Ovary (tissue), 9 donors: Measurements from ENCODE around the gene TTC22. TPM values are rescaled to one million over a fixed set of nuclear protein-coding genes. Genes with fewer than 3 reads are reported as not detected.

ENCODE experiments used
- DNase-seq, 5 donors: peaks; one replicate each; pipeline ENCODE4 v3.0.0-alpha.2; 2019 to 2020
- H3K27ac ChIP-seq, 2 donors: fragments of 200-600 bp; one replicate each; pipeline versions ENCODE4 v1.5.1 to v1.8.0; 2019 to 2022
- H3K27me3 ChIP-seq: fragments of 200-600 bp; one replicate; pipeline ENCODE4 v1.8.0; 2022
- H3K36me3 ChIP-seq: fragments of 200-600 bp; sonication (generic); one replicate; pipeline ENCODE4 v1.5.1; 2019
- H3K4me1 ChIP-seq: one replicate; pipeline ENCODE4 v1.8.1; 2013; ENCODE audit warnings: mild to moderate bottlenecking, moderate library complexity; ENCODE audit not compliant: insufficient read depth
- H3K4me3 ChIP-seq: fragments of 200-600 bp; sonication (generic); one replicate; pipeline ENCODE4 v1.5.1; 2017
- H3K9me3 ChIP-seq, 2 donors: fragments of 200-600 bp in 1 of 2; sonication (generic) in 1 of 2; one replicate each; pipeline versions ENCODE4 v1.5.1 to v1.8.1; 2013 to 2019; ENCODE audit warnings: mild to moderate bottlenecking in 1 of 2, moderate library complexity in 1 of 2
- CTCF ChIP-seq, 3 donors: fragments of 450-650 bp in 2 of 3; fragments of 200-600 bp in 1 of 3; IDR thresholded peaks; one replicate each; pipeline versions ENCODE4 v1.5.1 to v1.8.0; 2016 to 2022; ENCODE audit warnings: antibody characterized with exemption in 3 of 3, mild to moderate bottlenecking in 1 of 3
- EP300 ChIP-seq: sonication (generic); formaldehyde crosslinking; IDR thresholded peaks from one replicate; pipeline ENCODE4 v1.6.1; 2017; ENCODE audit warnings: antibody characterized with exemption
- POLR2A ChIP-seq: fragments of 450-650 bp; IDR thresholded peaks from one replicate; pipeline ENCODE4 v1.6.1; 2017; ENCODE audit warnings: antibody characterized with exemption, mild to moderate bottlenecking, moderate library complexity
- WGBS, 3 donors: extraction: QIAGEN DNeasy Blood & Tissue Kit in 1 of 3; methylation state at CpG; one replicate each; pipeline versions ENCODE4 v1.1.5 to v1.1.7; 2013 to 2017; 5-methylcytosine and 5-hydroxymethylcytosine counted together
- intact Hi-C, 4 donors: fragments of 100-400 bp; cut with DNase I; formaldehyde crosslinking; loops; one replicate each; pipeline versions ENCODE4 v1.11.0 to v1.15.1; 2022 to 2023
- polyA plus RNA-seq, 2 donors: library from polyadenylated mRNA; stranded (reverse); fragments of 200-250 nt in 1 of 2; fragments of 350-450 nt in 1 of 2; fragmentation: Illumina TruSeq in 1 of 2; extraction: RNeasy Lipid Tissue Mini Kit (QIAGEN cat#74804) in 1 of 2; gene quantifications; one replicate each; pipeline ENCODE4 v1.2.3, GENCODE V29; 2013 to 2014
- total RNA-seq, 7 donors: library from RNA; depleted of rRNA in 2 of 7; stranded (reverse); fragments of >200 nt in 2 of 7; fragmentation: NEBNext Ultra II Directional in 3 of 7; extraction: Animal tissue kit (Norgen Biotek cat#: 25700) in 3 of 7; gene quantifications; one replicate each; pipeline versions ENCODE4 v1.1.0 to v1.2.4, GENCODE V29; 2016 to 2023
- donor health status: DM: no; HTN: no; CAD: no; lungs with moderate emphysema.
- donor health status: DM: no; HTN: no; CAD: no.
- donor health status: Bipolar disorder and iron deficiency.
- donor health status: DM: yes; HTN: yes; CAD: no.
- donor health status: DM: no; HTN: no; CAD: no.
- donor health status: DM: yes; HTN: yes; CAD: no.

TTC22 gene
- total and polyA plus RNA-seq, 9 donors = 0.13 to 9.1 (median 0.83) TPM

- Histone ChIP-seq H3K9me3 (no peaks in the 10 kb centered on the region), H3K4me1 (no peaks in the 10 kb centered on the region), H3K36me3 (no peaks in the 10 kb centered on the region), H3K27me3 (no peaks in the 10 kb centered on the region), H3K4me3 (no peak overlapping the region), H3K27ac (no peak overlapping the region)
- DNase-seq = peak; percentile 48 to 80 (median 64)
- 27 to 32% (median 27%) methylated on average over 13 of the region's 13 CpGs for WGBS, 3 donors
- TF ChIP-seq CTCF (IDR thresholded peaks at IDR 0.05) = peak; percentile 39 to 84 (median 76)
- no peak for TF ChIP-seq POLR2A
- no peak for TF ChIP-seq EP300
- intact Hi-C loops = loop anchor here in 2 of 4 donors (5.0 to 10.0 kb wide), 3 partner anchors 306 to 948 kb away; no protein-coding TSS in a partner anchor
Measured at GRCh38 chr1:54810153-54810942, 9.2 kb upstream of the TTC22 start.

GRCh38 chr1:54809496-54810074 is 8.5 kb upstream of the TTC22 start:
- intact Hi-C loops = loop anchor here (5.0 to 10.0 kb wide), 8 partner anchors 305 to 1322 kb away; no protein-coding TSS in a partner anchor
- peak in 1 of 5 donors; percentile 10 for DNase-seq
- TF ChIP-seq POLR2A (no peak), EP300 (no peak), CTCF (IDR thresholded peaks at IDR 0.05) (no peak)

GRCh38 chr1:54808443-54809207 is 7.5 kb upstream of the TTC22 start:
- H3K4me3 ChIP-seq = no peak overlapping the region
- TF ChIP-seq EP300 = no peak
- TF ChIP-seq CTCF (IDR thresholded peaks at IDR 0.05) = no peak
- no peak for TF ChIP-seq POLR2A
- H3K27ac ChIP-seq = no peak overlapping the region
- no peaks in the 10 kb centered on the region for H3K4me1 ChIP-seq
- intact Hi-C loops = loop anchor here (5.0 to 10.0 kb wide), 6 partner anchors 314 to 1321 kb away; no protein-coding TSS in a partner anchor
- 74 to 79% (median 79%) methylated on average over 12 of the region's 12 CpGs for WGBS, 3 donors
- no peaks in the 10 kb centered on the region for H3K27me3 ChIP-seq
- no peak for DNase-seq
- H3K9me3 ChIP-seq = no peaks in the 10 kb centered on the region
- no peaks in the 10 kb centered on the region for H3K36me3 ChIP-seq

More at GRCh38 chr1:54809496-54810074, 8.5 kb upstream of the TTC22 start:
- H3K36me3 ChIP-seq = no peaks in the 10 kb centered on the region
- H3K27me3 ChIP-seq = no peaks in the 10 kb centered on the region
- 30 to 50% (median 35%) methylated on average over 3 of the region's 3 CpGs for WGBS, 3 donors
- H3K9me3 ChIP-seq = no peaks in the 10 kb centered on the region
- H3K27ac ChIP-seq = no peak overlapping the region
- no peaks in the 10 kb centered on the region for H3K4me1 ChIP-seq
- no peak overlapping the region for H3K4me3 ChIP-seq

GRCh38 chr1:54807756-54808155 is 6.6 kb upstream of the TTC22 start:
- Histone ChIP-seq H3K4me1 (no peaks in the 10 kb centered on the region), H3K27ac (no peak overlapping the region), H3K4me3 (no peak overlapping the region), H3K27me3 (no peaks in the 10 kb centered on the region), H3K36me3 (no peaks in the 10 kb centered on the region), H3K9me3 (no peaks in the 10 kb centered on the region)
- DNase-seq = peak in 1 of 5 donors; percentile 2
- 74 to 81% (median 76%) methylated on average over 7 of the region's 7 CpGs for WGBS, 3 donors
- intact Hi-C loops = loop anchor here (5.0 to 10.0 kb wide), 6 partner anchors 313 to 1320 kb away; no protein-coding TSS in a partner anchor
- TF ChIP-seq POLR2A (no peak), EP300 (no peak), CTCF (IDR thresholded peaks at IDR 0.05) (no peak)
